Ramos (cell line): ENCODE data around the gene ZC3H7A.
"Not testable (repeated sequence)": the region's sequence is repeated elsewhere in the genome, so short reads cannot be mapped to it uniquely, and the experiment has no call there.

ENCODE experiments used
- in situ Hi-C: fragments of 300-500 bp; cut with MboI; formaldehyde crosslinking; loops from one replicate; pipeline ENCODE4 v1.14.3; 2022; ENCODE audit warnings: low sequenced_read_pairs; ENCODE audit not compliant: unreplicated experiment

Gene ZC3H7A

GRCh38 chr16:11801481-11802021 lies 4.5 kb upstream of the ZC3H7A start:
- in situ Hi-C loops: no loop called here

- in situ Hi-C loops: no loop called here
These were observed 3.3 kb upstream of the ZC3H7A start for GRCh38 chr16:11800382-11800718.

DNA sequence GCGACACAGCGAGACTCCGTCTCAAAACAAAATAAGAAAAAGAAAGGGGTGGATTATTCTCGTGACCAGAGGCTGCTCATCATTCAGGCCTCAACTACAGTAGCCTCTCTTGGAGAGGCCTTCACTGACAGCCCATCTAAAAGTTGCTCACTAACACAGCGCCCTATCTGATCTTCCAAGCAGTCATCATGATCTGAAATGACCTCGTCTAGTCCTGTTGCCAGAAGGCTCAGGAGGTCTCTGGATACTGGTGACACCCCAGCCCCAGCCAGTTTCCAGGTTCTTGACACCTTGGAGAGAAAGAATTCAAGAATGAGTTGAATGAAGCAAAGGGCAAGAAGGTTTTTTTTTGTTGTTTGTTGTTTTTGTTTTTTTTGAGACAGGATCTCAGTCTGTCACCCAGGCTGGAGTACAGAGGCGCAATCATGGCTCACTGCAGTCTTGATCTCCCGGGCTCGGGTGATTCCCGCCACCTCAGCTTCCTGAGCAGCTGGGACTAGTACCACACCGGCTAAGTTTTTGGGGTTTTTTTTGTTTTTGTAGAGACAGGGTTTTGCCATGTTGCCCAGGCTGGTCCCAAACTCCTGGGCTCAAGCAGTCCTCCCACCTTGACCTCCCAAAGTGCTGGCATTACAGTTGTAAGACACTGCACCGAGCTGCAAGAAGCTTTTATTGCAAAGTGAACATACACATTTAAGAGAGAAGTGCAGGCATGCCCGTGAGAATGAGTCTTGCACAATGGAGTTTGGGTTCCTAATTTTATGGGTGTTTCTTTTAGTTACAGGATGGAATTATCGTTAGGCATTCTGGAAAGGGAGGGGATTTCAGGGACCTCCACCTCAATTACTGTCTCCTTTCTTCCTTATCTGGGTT lies 2.7 kb upstream of the ZC3H7A start:
- in situ Hi-C loops: no loop called here

DNA sequence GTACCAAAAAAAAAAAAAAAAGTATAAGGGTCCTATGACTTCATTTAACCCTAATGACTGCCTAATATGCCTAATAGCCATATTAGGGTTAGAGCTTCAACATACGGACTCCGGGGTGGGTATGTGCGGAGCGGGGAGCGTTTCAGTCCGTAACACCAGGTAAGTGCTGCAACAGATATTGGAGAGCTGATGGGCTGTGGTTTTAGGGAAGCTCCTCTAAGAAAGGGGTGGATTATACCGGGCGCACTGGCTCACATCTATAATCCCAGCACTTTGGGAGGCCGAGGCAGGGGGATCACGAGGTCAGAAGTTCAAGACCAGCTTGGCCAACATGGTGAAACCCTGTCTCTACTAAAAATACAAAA lies 1.9 kb upstream of the ZC3H7A start:
- in situ Hi-C loops: no loop called here

GRCh38 chr16:11797957-11798299 lies 870 bp upstream of the ZC3H7A start:
- in situ Hi-C loops: no loop called here

DNA sequence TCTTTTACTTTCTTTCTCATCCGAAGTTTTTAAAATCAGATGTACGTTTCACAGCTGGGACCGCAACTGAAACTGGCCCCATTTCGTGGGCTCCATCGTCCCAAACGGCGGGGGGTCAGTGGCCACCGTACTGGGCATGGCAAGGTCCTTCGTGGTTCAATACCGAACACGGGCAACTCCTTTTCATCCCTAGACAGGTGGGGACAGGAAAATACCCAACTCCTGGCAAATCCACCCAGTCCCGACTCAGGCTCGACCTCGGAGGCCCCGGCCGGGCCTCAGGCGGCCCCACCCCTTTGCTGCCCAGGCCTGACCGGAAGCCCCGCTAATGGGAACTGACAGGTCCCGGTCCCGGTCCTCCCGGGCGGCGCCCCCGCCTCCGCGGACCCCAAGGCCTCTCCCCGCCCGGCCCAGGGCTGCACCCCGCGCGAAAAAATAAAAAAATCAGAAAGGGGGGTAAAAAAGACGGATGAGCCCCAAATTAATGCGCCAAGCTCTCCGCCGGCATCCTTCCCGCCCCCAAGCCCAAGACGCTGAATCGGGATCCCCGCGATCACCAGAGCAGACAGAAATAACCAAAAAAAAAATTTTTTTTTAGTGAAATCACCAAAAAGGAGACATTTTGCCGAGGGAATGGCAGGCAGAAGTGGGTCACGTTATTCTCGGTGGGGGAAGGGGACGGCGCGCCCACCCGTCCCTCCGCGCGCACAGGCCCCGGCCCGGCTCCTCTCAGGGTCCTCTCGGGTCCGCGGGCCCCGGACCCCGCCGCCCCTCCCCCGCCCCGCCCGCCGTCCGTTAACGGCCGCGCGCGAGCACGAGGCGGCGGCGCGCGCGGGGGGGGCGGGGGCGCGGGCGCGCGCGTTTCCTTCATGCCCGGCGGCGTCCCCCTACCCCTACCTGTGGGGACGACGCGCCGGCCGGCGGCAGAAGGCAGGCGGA lies 562 bp downstream of the ZC3H7A start:
- in situ Hi-C loops: no loop called here

- in situ Hi-C loops: no loop called here
These were observed 1.2 kb downstream of the ZC3H7A start for GRCh38 chr16:11795887-11796226.

GRCh38 chr16:11794996-11795886 lies 1.8 kb downstream of the ZC3H7A start:
- in situ Hi-C loops: no loop called here

DNA sequence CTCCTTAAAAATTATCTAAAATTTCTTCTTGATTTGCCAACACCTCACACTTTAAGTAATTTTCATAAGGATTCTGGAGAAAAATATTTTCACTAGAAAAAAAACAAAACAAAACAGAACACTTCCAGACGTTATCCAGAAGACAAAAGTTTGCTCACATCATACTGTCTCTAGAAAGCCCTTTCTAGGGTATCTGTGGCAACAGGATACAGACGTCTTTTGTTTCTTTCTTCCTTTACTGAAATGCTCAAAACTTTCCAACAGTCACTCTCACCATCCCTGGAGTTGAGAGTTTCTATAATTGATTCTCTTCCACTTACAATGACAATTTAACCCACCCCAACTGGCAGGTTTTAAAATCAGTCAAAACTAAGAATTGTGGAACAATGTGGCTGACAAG lies 2.6 kb downstream of the ZC3H7A start:
- in situ Hi-C loops: no loop called here

- in situ Hi-C loops: no loop called here
These were observed 3.2 kb downstream of the ZC3H7A start for GRCh38 chr16:11793840-11794239.

DNA sequence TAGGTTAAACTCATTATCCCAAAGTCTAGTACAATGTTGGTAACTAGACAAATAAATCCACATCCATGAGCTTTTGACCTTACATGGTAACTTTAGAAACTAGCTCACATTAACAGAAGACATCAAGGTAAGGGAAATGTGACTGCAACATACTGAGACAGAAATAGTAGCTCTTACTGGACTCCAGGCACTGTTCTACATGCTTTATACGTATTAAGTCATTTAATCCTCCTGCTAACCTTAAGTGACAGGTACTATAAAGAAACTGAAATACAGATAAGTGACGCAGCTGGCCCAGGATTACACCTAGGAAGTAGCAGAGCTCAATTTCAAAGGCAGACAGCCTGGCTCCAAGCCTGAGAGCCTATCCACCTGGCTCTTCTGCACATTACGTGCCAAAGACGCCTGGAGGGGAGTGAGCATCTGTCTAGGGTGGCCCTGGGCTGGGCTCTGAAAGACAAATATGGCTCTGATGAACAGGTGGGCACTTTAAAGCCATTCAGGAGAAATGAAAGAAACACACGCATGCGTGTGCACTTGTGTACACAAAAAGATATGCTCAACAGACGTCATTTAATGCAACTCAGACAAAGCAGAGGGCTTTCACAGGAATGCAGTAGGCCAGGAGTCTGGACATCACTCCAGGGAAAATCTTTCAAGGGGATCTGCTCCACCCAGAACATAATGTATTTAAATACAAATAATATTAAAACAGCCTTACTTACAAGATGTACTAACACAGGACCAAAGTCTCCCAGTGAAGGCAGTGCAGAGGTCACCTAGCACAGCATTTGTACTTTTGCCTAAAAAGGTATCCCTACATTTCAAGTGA lies 4.4 kb downstream of the ZC3H7A start:
- in situ Hi-C loops: no loop called here

GRCh38 chr16:11791144-11791828 lies 5.8 kb downstream of the ZC3H7A start:
- in situ Hi-C loops: no loop called here

DNA sequence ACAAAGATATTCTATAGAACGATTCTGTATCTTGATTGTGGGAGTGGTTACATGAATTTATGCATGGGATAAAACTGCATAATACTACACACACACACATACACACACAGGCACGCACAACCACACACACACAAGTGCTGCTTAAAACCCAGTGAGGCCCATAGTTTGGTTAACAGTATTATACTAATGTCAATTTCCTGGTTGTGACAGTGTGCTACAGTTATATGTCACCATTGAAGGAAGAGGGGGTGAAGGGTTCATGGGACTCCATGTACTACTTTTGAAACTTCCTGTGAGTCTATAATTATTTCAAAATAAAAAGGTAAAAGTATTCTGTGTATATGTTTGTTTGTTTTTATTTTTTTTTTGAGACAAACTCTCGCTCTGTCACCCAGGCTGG lies 8.1 kb downstream of the ZC3H7A start:
- in situ Hi-C loops: no loop called here

- in situ Hi-C loops: not testable (repeated sequence)
These were observed 12.0 kb downstream of the ZC3H7A start for GRCh38 chr16:11784980-11785599.

DNA sequence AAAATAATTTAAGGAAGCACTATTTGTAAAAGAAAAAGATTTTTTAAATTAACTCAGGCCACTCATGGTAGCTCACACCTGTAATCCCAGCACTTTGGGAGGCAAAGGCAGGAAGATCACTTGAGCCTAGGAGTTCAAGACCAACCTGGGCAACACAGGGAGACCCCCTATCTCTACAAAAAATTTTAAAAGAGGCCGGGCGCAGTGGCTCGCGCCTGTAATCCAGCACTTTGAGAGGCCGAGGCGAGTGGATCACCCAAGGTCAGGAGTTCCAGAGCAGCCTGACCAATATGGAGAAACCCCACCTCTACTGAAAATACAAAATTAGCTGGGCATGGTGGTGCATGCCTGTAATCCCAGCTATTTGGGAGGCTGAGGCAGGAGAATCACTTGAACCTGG lies 12.7 kb downstream of the ZC3H7A start:
- in situ Hi-C loops: not testable (repeated sequence)

GRCh38 chr16:11784038-11784369 lies 13.1 kb downstream of the ZC3H7A start:
- in situ Hi-C loops: no loop called here

DNA sequence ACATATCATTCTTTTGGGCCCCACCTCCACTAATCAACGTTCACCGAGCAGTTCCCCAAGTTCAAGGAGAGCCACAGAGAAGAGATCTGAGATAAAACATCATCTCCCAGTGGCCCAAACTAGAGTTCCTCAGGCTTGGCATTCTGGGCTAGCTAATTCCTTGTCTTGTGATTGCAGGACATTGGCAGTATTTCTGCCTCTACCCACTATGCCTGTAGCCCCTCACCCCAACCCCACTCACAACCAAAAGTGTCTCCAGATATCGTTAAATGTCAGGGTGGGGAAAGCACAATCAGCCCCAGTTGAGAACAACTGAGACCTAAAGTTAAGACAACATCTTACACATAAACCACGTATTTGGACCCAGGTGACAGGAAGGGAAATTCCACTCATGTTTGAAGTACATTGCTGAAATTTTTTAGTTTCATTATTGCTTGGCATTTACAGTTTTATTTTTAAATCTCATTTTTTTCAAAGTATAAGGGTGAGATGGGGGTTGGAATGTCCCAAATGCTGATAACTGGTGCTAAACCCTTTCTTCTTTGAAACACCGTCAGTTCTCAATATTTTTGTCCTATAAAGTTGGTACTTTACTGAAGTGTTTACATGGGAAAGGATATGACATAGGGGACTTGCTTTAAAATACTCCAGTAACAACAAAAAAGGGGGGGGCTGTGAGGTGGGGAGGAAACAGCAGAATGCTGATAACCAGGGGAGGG lies 13.6 kb downstream of the ZC3H7A start:
- in situ Hi-C loops: no loop called here

DNA sequence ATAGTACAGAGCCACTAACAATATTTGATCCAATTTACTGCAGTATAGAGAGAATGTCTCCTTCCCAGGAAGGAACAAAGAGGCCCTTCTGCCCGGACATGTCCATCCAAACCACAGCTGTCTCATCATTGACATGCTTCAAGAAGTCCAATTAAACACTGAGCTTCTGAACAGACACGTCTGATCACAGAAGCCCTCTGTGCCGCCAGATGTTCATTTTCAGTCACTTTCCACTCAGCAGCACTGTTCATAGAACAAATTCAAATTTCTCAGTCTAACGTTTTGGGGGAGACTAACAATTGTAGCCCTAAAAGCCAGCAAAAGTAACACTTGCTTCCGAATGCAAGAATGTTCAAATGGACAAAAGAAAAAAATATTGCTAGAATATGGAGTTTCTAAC lies 15.3 kb downstream of the ZC3H7A start:
- in situ Hi-C loops: no loop called here
